ENCODE measurements around the gene IFNAR1. TPM values are rescaled to one million over a fixed set of nuclear protein-coding genes. Genes with fewer than 3 reads are reported as not detected.

The IFNAR1 gene
- total RNA-seq, 1 experiment from 2014 or later: 20.5 TPM

DNA sequence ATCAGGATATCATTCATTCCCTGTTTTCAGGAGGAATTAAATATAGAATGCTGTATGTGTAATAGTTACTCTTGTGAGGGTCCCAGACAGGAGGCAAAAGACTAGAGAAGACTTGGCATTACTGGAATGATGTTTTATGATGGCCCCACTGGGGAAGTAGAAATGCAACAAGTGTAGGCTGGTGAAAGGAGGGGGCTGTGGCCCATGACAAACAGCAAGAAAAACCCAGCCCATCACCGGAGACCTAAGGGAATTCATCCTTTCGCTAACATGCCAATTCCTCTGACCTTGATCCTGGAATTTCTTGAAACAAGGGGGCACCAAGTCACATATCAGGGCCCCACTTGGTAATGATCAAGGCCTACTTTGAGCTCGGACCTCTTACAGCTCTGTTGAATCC lies 72.9 kb downstream of the IFNAR1 start:
- H4K20me1 ChIP-seq (ENCODE audit: insufficient read depth): no peaks in the 10 kb centered on the region
- H2AFZ ChIP-seq (ENCODE audit: low read depth, low read length, poor library complexity, severe bottlenecking): no peak overlapping the region
- ChIA-PET CTCF (no interaction called here), RAD21 (ENCODE audit: low non-redundant PET in 1 of 2, low total read pairs in 2 of 2, uncharacterized antibody in 2 of 2, unreplicated experiment in 2 of 2) (no interaction called here), POLR2A (no interaction called here)
- DNase-seq (ENCODE audit: low read depth, low spot score) (no peak), ATAC-seq (no peak)
- H3K4me1 ChIP-seq (ENCODE audit: control insufficient read depth in 1 of 2, insufficient read depth in 2 of 2, low read length in 2 of 2): peaks cover 21 to 29% of the 10 kb centered on the region in 2 experiments
- H3K4me3 ChIP-seq (replicated peaks in 1 of 2; ENCODE audit: low read depth in 1 of 2, low read length in 2 of 2): no peak overlapping the region
- no peak overlapping the region for H3K4me2 ChIP-seq (ENCODE audit: low read length)
- no peaks in the 10 kb centered on the region for H3K9me3 ChIP-seq (ENCODE audit: control insufficient read depth in 1 of 2, insufficient read depth in 1 of 2, low read depth in 1 of 2, low read length in 2 of 2)
- no peak overlapping the region for H3K9ac ChIP-seq (ENCODE audit: low read length)
- intact Hi-C loops (cut with micrococcal nuclease): no loop called here
- no peaks in the 10 kb centered on the region for H3K27me3 ChIP-seq (ENCODE audit: insufficient read depth, low read length)
- H3K36me3 ChIP-seq (ENCODE audit: control insufficient read depth in 1 of 2, insufficient read depth in 2 of 2, low read length in 2 of 2): no peaks in the 10 kb centered on the region
- no peaks in the 10 kb centered on the region for H3K9me2 ChIP-seq (ENCODE audit: insufficient read depth)
- no peak overlapping the region for H3K27ac ChIP-seq (ENCODE audit: low read depth, low read length)
- TF ChIP-seq SP1 (IDR thresholded peaks at IDR 0.05; ENCODE audit: low read depth) (no peak), POLR2AphosphoS5 (IDR thresholded peaks at IDR 0.05; ENCODE audit: low read depth, low read length) (no peak), TCF7L2 (IDR thresholded peaks at IDR 0.05; ENCODE audit: borderline replicate concordance, extremely low read depth, insufficient read depth, insufficient read length) (no peak), SIN3A (IDR thresholded peaks at IDR 0.05; ENCODE audit: low read depth) (no peak), FOSL1 (IDR thresholded peaks at IDR 0.05; ENCODE audit: low read depth) (no peak), CEBPB (IDR thresholded peaks at IDR 0.05; ENCODE audit: low read depth) (no peak), CBX3 (IDR thresholded peaks at IDR 0.05; ENCODE audit: low read depth) (no peak), ELF1 (IDR thresholded peaks at IDR 0.05; ENCODE audit: borderline replicate concordance, low read depth) (no peak), POLR2A (IDR thresholded peaks at IDR 0.05; ENCODE audit: borderline replicate concordance, extremely low read depth, insufficient read depth, insufficient read length) (no peak)
- TF ChIP-seq, protein P1, sequence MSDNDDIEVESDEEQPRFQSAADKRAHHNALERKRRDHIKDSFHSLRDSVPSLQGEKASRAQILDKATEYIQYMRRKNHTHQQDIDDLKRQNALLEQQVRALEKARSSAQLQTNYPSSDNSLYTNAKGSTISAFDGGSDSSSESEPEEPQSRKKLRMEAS (IDR thresholded peaks at IDR 0.05): no peak
- TF ChIP-seq, protein P2, sequence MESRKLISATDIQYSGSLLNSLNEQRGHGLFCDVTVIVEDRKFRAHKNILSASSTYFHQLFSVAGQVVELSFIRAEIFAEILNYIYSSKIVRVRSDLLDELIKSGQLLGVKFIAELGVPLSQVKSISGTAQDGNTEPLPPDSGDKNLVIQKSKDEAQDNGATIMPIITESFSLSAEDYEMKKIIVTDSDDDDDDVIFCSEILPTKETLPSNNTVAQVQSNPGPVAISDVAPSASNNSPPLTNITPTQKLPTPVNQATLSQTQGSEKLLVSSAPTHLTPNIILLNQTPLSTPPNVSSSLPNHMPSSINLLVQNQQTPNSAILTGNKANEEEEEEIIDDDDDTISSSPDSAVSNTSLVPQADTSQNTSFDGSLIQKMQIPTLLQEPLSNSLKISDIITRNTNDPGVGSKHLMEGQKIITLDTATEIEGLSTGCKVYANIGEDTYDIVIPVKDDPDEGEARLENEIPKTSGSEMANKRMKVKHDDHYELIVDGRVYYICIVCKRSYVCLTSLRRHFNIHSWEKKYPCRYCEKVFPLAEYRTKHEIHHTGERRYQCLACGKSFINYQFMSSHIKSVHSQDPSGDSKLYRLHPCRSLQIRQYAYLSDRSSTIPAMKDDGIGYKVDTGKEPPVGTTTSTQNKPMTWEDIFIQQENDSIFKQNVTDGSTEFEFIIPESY (IDR thresholded peaks at IDR 0.05; ENCODE audit: extremely low read depth, insufficient replicate concordance, low read length): no peak
- no TSS peak for BruUV-seq (replicated peaks)
- no peaks in the 10 kb centered on the region for H3K79me2 ChIP-seq (ENCODE audit: insufficient read depth, low read length)
